Osteoblast (primary cell): ENCODE results near the gene SDHAF2. TPM values are rescaled to one million over a fixed set of nuclear protein-coding genes. Genes with fewer than 3 reads are reported as not detected.
"Not testable (repeated sequence)": the region's sequence is repeated elsewhere in the genome, so short reads cannot be mapped to it uniquely, and the experiment has no call there.

Source experiments
- DNase-seq: peaks from one replicate; pipeline ENCODE4 v3.0.0; 2011; ENCODE audit warnings: low spot score, mixed read lengths; ENCODE audit not compliant: insufficient read length; ENCODE audit errors: missing footprints
- H2AFZ ChIP-seq: 2 replicates; pipeline ENCODE4 v1.6.0; 2011; ENCODE audit warnings: mild to moderate bottlenecking, low read length
- H3K27ac ChIP-seq: 2 replicates; pipeline ENCODE4 v1.5.1; 2011; ENCODE audit warnings: mild to moderate bottlenecking, low read depth, low read length, moderate library complexity
- H3K27me3 ChIP-seq: 2 replicates; pipeline ENCODE4 v1.6.0; 2012; ENCODE audit warnings: mild to moderate bottlenecking, control low read depth, inconsistent platforms, low read length, moderate library complexity; ENCODE audit not compliant: insufficient read depth
- H3K36me3 ChIP-seq: 2 replicates; pipeline ENCODE4 v1.5.1; 2011; ENCODE audit warnings: mild to moderate bottlenecking, low read length, control low read depth, moderate library complexity; ENCODE audit not compliant: insufficient read depth
- H3K4me1 ChIP-seq: 2 replicates; pipeline ENCODE4 v1.5.1; 2011; ENCODE audit warnings: mild to moderate bottlenecking, low read length, control low read depth, moderate library complexity; ENCODE audit not compliant: insufficient read depth
- H3K4me2 ChIP-seq: 2 replicates; pipeline ENCODE4 v1.6.0; 2011; ENCODE audit warnings: mild to moderate bottlenecking, low read length; ENCODE audit not compliant: insufficient read depth
- H3K4me3 ChIP-seq: fragments of 200-600 bp; sonication (generic); 3 replicates; pipeline ENCODE4 v1.5.1; 2012; ENCODE audit warnings: mild to moderate bottlenecking, low read length, inconsistent platforms; ENCODE audit not compliant: insufficient read depth
- H3K79me2 ChIP-seq: 2 replicates; pipeline ENCODE4 v1.6.0; 2012; ENCODE audit warnings: mild to moderate bottlenecking, low read length, control low read depth, inconsistent platforms; ENCODE audit not compliant: insufficient read depth
- H3K9me3 ChIP-seq: 2 replicates; pipeline ENCODE4 v1.5.1; 2011; ENCODE audit warnings: low read depth, low read length, control low read depth
- H4K20me1 ChIP-seq: 2 replicates; pipeline ENCODE4 v1.6.0; 2012; ENCODE audit warnings: mild to moderate bottlenecking, low read length, control low read depth; ENCODE audit not compliant: insufficient read depth
- CTCF ChIP-seq: IDR thresholded peaks from 2 replicates; pipeline ENCODE4 v1.5.1; 2011; ENCODE audit warnings: mild to moderate bottlenecking, low read depth, low read length, moderate library complexity; ENCODE audit errors: extremely low read depth
- total RNA-seq: library from RNA; depleted of rRNA; stranded (reverse); fragments of >200 nt; gene quantifications from 2 replicates; pipeline ENCODE4 v1.2.3, GENCODE V29; 2012

Gene SDHAF2
- 37.7 and 46.3 TPM in 2 replicates for total RNA-seq

DNA sequence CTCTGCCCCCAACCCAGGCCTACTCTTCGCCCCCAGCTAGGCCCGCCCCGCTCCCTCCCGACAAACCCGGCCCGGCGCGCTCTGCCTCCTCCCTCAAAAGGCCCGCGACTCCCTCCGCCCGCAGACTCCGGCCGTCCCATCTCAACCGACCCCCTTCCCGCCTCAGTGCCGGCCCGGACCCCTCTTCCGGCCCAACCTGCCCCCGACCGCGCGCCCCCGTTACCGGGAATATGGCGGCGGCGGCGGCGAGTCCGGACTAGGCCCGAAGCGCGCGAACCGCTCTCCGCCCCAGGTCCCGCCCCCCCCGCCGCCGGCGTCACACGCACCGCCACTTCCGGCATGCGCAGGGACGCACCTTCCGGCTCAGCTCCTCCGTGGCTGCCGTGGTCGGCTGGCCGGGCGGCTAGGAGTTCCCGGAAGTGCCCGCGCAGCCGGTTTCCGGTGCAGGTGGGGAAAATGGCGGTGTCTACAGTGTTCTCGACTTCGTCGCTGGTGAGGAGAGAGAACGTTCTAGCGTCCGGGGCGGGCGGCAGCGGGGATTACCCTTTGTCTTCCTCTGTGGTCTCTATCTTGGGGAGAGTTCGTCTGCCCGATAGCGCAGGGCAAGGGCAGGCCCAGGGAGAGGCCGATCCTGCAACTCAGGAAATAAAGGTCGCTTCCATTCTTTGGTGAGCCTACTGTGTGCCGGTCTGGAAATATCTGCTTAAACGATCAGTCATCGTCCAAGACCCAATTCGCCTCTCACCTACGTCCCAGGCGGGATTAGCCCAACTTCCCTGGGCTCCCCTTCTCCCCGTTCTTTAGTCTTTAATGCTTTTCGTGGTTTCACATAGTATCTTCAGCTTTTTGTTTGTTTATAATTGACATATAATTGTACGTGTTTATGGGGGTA is at the start of gene SDHAF2, which contains the start of gene CPSF7:
Gene SDHAF2 (plus strand): TSS at position 434 of the 892 bp plus-strand sequence. CDS start 23 bp downstream, at position 457.
Gene CPSF7 (minus strand): TSS at position 285 of the 892 bp plus-strand sequence. CDS start 740 bp downstream, outside the sequence.
- Histone ChIP-seq H3K36me3 (peaks cover 38% of the 10 kb centered on the region), H3K4me3 (peak within 1 kb of the TSS; percentile 95), H3K79me2 (peaks cover 94% of the 10 kb centered on the region), H3K9me3 (no peaks in the 10 kb centered on the region), H4K20me1 (peaks cover 19% of the 10 kb centered on the region), H2AFZ (peak within 1 kb of the TSS; percentile 100), H3K4me2 (peak within 1 kb of the TSS; percentile 97), H3K27me3 (no peaks in the 10 kb centered on the region), H3K4me1 (peaks cover 17% of the 10 kb centered on the region), H3K27ac (peak within 1 kb of the TSS; percentile 94)
- DNase-seq: peak; percentile 99
- TF ChIP-seq CTCF: no peak

GRCh38 chr11:61380884-61381283 is 49.0 kb upstream of the SDHAF2 start:
- Histone ChIP-seq H3K36me3 (no peaks in the 10 kb centered on the region), H3K27ac (no peak overlapping the region), H3K79me2 (no peaks in the 10 kb centered on the region), H2AFZ (no peak overlapping the region), H3K4me3 (no peak overlapping the region), H3K4me2 (no peak overlapping the region), H3K27me3 (no peaks in the 10 kb centered on the region), H4K20me1 (no peaks in the 10 kb centered on the region), H3K9me3 (no peaks in the 10 kb centered on the region), H3K4me1 (peaks cover 26% of the 10 kb centered on the region)
- no peak for TF ChIP-seq CTCF
- no peak for DNase-seq

DNA sequence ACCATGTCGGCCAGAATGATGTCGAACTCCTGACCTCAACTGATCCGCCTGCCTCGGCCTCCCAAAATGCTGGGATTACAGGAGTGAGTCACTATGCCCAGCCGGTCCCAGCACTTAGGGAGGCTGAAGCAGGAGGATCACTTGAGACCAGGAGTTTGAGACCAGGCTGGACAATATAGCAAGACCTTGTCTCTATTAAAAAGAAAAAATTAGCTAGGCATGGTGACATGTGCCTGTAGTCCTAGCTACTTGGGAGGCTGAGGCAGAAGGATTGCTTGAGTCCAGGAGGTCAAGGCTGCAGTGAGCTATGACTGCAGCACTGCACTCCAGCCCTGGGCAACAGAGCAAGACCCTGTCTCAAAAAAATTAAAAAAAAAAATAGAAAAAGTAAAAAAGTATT is 46.1 kb upstream of the SDHAF2 start:
- not testable (repeated sequence) for H3K79me2 ChIP-seq, DNase-seq, H3K27me3 ChIP-seq, H3K9me3 ChIP-seq, H3K27ac ChIP-seq, H2AFZ ChIP-seq, H3K4me3 ChIP-seq, H4K20me1 ChIP-seq, H3K4me2 ChIP-seq, H3K36me3 ChIP-seq
- H3K4me1 ChIP-seq: peaks cover 10% of the 10 kb centered on the region

GRCh38 chr11:61384271-61385242 is 45.4 kb upstream of the SDHAF2 start:
- Histone ChIP-seq H2AFZ (no peak overlapping the region), H3K4me1 (peaks cover 3% of the 10 kb centered on the region), H4K20me1 (no peaks in the 10 kb centered on the region), H3K4me3 (no peak overlapping the region), H3K27ac (no peak overlapping the region), H3K36me3 (no peaks in the 10 kb centered on the region), H3K4me2 (no peak overlapping the region), H3K79me2 (no peaks in the 10 kb centered on the region), H3K9me3 (no peaks in the 10 kb centered on the region), H3K27me3 (no peaks in the 10 kb centered on the region)
- DNase-seq: peak; percentile 53
- TF ChIP-seq CTCF: peak; percentile 72
